ENCODE results near the gene WRAP53. TPM values are rescaled to one million over a fixed set of nuclear protein-coding genes. Genes with fewer than 3 reads are reported as not detected.
A peak's percentile ranks its signal among the peaks of the same experiment; 100 is the strongest.

The WRAP53 gene
- total and polyA plus RNA-seq, 2 of the 13 experiments (the other 11 are each of a cell fraction or from before 2014, with no cell fraction given), result 7.0 to 19.5 TPM

DNA sequence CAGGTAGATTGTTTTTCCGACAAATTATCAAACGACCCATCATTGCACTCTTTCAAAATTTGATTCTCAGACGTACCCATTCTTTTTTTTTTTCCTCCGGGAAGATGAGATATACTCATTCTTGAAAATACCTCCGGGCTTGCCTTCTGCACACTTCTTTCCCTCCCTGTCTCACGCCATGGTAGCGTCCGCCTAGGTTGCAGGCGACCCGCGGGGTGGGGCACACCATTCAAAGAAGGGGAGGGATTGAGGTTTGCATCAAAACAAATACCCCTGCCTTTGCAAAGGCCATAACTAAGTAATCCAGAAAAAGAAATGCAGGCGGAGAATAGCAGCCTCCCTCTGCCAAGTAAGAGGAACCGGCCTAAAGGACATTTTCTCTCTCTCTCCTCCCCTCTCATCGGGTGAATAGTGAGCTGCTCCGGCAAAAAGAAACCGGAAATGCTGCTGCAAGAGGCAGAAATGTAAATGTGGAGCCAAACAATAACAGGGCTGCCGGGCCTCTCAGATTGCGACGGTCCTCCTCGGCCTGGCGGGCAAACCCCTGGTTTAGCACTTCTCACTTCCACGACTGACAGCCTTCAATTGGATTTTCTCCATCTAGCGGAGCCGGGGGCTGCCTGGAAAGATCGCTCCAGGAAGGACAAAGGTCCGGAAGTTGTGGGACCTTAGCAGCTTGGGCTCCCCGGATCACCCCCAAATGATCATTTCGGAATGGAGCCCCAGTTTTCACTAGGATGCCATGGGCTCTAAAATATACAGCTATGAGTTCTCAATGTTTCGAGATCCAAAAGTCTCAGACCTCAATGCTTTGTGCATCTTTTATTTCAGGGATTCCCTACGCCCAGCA, 1.8 kb upstream of the WRAP53 start (continued):
- TF ChIP-seq, protein P1, sequence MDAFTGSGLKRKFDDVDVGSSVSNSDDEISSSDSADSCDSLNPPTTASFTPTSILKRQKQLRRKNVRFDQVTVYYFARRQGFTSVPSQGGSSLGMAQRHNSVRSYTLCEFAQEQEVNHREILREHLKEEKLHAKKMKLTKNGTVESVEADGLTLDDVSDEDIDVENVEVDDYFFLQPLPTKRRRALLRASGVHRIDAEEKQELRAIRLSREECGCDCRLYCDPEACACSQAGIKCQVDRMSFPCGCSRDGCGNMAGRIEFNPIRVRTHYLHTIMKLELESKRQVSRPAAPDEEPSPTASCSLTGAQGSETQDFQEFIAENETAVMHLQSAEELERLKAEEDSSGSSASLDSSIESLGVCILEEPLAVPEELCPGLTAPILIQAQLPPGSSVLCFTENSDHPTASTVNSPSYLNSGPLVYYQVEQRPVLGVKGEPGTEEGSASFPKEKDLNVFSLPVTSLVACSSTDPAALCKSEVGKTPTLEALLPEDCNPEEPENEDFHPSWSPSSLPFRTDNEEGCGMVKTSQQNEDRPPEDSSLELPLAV (CRISPR knock-in tag; conservative IDR thresholded peaks at IDR 0.05; ENCODE audit: low read depth), result no peak
- TF ChIP-seq ZNF879 (CRISPR knock-in tag; IDR thresholded peaks at IDR 0.05) (peak; percentile 9; the same call in 1 of the 2 replicates), HDAC6 (IDR thresholded peaks at IDR 0.05; ENCODE audit: low read depth, low read length) (no peak), ZBTB42 (CRISPR knock-in tag; IDR thresholded peaks at IDR 0.05) (peak; percentile 61; the same call in 1 of the 2 replicates), SP1 (IDR thresholded peaks at IDR 0.05) (no peak), SP1 (CRISPR knock-in tag; IDR thresholded peaks at IDR 0.05) (no peak), ZFP90 (CRISPR knock-in tag; IDR thresholded peaks at IDR 0.05; ENCODE audit: borderline replicate concordance) (peak; percentile 84), KDM4B (CRISPR knock-in tag; IDR thresholded peaks at IDR 0.05) (no peak), SNAPC2 (CRISPR knock-in tag; IDR thresholded peaks at IDR 0.05) (no peak), ZFYVE20 (CRISPR knock-in tag; IDR thresholded peaks at IDR 0.05; ENCODE audit: borderline replicate concordance, low read depth) (no peak), ZNF17 (CRISPR knock-in tag; IDR thresholded peaks at IDR 0.05) (no peak), STAG1 (CRISPR knock-in tag; IDR thresholded peaks at IDR 0.05) (no peak), ZC3H13 (CRISPR knock-in tag; IDR thresholded peaks at IDR 0.05) (no peak), REL (CRISPR knock-in tag; conservative IDR thresholded peaks at IDR 0.05) (no peak), U2AF2 (IDR thresholded peaks at IDR 0.05; ENCODE audit: low read depth, low read length) (no peak)
- TF ChIP-seq, protein P2, sequence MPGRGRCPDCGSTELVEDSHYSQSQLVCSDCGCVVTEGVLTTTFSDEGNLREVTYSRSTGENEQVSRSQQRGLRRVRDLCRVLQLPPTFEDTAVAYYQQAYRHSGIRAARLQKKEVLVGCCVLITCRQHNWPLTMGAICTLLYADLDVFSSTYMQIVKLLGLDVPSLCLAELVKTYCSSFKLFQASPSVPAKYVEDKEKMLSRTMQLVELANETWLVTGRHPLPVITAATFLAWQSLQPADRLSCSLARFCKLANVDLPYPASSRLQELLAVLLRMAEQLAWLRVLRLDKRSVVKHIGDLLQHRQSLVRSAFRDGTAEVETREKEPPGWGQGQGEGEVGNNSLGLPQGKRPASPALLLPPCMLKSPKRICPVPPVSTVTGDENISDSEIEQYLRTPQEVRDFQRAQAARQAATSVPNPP (CRISPR knock-in tag; IDR thresholded peaks at IDR 0.05), result no peak
- TF ChIP-seq, protein P3, sequence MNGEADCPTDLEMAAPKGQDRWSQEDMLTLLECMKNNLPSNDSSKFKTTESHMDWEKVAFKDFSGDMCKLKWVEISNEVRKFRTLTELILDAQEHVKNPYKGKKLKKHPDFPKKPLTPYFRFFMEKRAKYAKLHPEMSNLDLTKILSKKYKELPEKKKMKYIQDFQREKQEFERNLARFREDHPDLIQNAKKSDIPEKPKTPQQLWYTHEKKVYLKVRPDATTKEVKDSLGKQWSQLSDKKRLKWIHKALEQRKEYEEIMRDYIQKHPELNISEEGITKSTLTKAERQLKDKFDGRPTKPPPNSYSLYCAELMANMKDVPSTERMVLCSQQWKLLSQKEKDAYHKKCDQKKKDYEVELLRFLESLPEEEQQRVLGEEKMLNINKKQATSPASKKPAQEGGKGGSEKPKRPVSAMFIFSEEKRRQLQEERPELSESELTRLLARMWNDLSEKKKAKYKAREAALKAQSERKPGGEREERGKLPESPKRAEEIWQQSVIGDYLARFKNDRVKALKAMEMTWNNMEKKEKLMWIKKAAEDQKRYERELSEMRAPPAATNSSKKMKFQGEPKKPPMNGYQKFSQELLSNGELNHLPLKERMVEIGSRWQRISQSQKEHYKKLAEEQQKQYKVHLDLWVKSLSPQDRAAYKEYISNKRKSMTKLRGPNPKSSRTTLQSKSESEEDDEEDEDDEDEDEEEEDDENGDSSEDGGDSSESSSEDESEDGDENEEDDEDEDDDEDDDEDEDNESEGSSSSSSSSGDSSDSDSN (CRISPR knock-in tag; IDR thresholded peaks at IDR 0.05), result no peak
- TF ChIP-seq, protein P4, sequence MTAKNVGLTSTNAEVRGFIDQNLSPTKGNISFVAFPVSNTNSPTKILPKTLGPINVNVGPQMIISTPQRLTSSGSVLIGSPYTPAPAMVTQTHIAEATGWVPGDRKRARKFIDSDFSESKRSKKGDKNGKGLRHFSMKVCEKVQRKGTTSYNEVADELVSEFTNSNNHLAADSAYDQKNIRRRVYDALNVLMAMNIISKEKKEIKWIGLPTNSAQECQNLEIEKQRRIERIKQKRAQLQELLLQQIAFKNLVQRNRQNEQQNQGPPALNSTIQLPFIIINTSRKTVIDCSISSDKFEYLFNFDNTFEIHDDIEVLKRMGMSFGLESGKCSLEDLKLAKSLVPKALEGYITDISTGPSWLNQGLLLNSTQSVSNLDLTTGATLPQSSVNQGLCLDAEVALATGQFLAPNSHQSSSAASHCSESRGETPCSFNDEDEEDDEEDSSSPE (CRISPR knock-in tag; IDR thresholded peaks at IDR 0.05), result no peak
- TF ChIP-seq, protein P5, sequence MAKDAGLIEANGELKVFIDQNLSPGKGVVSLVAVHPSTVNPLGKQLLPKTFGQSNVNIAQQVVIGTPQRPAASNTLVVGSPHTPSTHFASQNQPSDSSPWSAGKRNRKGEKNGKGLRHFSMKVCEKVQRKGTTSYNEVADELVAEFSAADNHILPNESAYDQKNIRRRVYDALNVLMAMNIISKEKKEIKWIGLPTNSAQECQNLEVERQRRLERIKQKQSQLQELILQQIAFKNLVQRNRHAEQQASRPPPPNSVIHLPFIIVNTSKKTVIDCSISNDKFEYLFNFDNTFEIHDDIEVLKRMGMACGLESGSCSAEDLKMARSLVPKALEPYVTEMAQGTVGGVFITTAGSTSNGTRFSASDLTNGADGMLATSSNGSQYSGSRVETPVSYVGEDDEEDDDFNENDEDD (CRISPR knock-in tag; IDR thresholded peaks at IDR 0.05; ENCODE audit: borderline replicate concordance), result no peak
- TF ChIP-seq, protein P6, sequence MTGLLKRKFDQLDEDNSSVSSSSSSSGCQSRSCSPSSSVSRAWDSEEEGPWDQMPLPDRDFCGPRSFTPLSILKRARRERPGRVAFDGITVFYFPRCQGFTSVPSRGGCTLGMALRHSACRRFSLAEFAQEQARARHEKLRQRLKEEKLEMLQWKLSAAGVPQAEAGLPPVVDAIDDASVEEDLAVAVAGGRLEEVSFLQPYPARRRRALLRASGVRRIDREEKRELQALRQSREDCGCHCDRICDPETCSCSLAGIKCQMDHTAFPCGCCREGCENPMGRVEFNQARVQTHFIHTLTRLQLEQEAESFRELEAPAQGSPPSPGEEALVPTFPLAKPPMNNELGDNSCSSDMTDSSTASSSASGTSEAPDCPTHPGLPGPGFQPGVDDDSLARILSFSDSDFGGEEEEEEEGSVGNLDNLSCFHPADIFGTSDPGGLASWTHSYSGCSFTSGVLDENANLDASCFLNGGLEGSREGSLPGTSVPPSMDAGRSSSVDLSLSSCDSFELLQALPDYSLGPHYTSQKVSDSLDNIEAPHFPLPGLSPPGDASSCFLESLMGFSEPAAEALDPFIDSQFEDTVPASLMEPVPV (CRISPR knock-in tag; IDR thresholded peaks at IDR 0.05), result 0 out of 2 replicates have a peak, but pooled peaks have one; percentile 32
